NB4 (cell line): ENCODE results near the gene BCOR.

Source experiments
- CTCF ChIP-seq: IDR thresholded peaks from one replicate; pipeline ENCODE4 v1.5.1; 2012; ENCODE audit warnings: low read depth, low read length
- POLR2A ChIP-seq: IDR thresholded peaks from 2 replicates; pipeline ENCODE4 v1.6.1; 2011; ENCODE audit warnings: mild to moderate bottlenecking; ENCODE audit not compliant: insufficient read length; ENCODE audit errors: extremely low read depth

GRCh38 chrX:40127052-40127451, 29.3 kb upstream of the BCOR start:
- no peak for TF ChIP-seq CTCF
- TF ChIP-seq POLR2A, result no peak
